Measurements from ENCODE around the gene PISD. TPM values are rescaled to one million over a fixed set of nuclear protein-coding genes. Genes with fewer than 3 reads are reported as not detected.

PISD gene
- total RNA-seq, 1 experiment from 2014 or later, result 58.7 TPM

GRCh38 chr22:31588970-31589675 is 72.9 kb downstream of the PISD start:
- Histone ChIP-seq H3K36me3 (ENCODE audit: control insufficient read depth, insufficient read depth, low read length) (no peaks in the 10 kb centered on the region; the same call in 1 of the 2 replicates), H3K27me3 (replicated peaks; ENCODE audit: control insufficient read depth, insufficient read depth, low read length) (no peaks in the 10 kb centered on the region), H3K4me1 (peaks cover 37% of the 10 kb centered on the region), H3K9me3 (no peaks in the 10 kb centered on the region), H3K4me3 (ENCODE audit: low read depth, low read length) (peak overlapping the region; percentile 30)
- BruUV-seq (replicated peaks), result no TSS peak
- Mint-ChIP-seq H3K27ac (ENCODE audit: unreplicated experiment) (no peak overlapping the region), H3K4me3 (ENCODE audit: unreplicated experiment) (no peak overlapping the region), H3K36me3 (ENCODE audit: insufficient read depth, unreplicated experiment) (peaks cover 8% of the 10 kb centered on the region), H3K27me3 (ENCODE audit: insufficient read depth, unreplicated experiment) (no peaks in the 10 kb centered on the region), H3K9me3 (ENCODE audit: unreplicated experiment) (no peaks in the 10 kb centered on the region), H3K4me1 (ENCODE audit: low read depth, unreplicated experiment) (peaks cover 23% of the 10 kb centered on the region)
- intact Hi-C loops (cut with micrococcal nuclease; ENCODE audit: unreplicated experiment), result no loop called here
- ChIA-PET CTCF (no interaction called here), POLR2A (interaction anchor here (0.6 kb wide), 1 partner anchor 1336 kb away, joined by 3 read pairs; no protein-coding TSS in a partner anchor)
- no peak for TF ChIP-seq CTCF (IDR thresholded peaks at IDR 0.05; ENCODE audit: insufficient read depth in 1 of 2, low read depth in 1 of 2, low read length in 1 of 2, severe bottlenecking in 1 of 2, unreplicated experiment in 1 of 2)
- peak; percentile 57 to 67 for DNase-seq

GRCh38 chr22:31586137-31586920 is 75.7 kb downstream of the PISD start:
- Mint-ChIP-seq H3K4me3 (ENCODE audit: unreplicated experiment) (peak overlapping the region; percentile 44), H3K9me3 (ENCODE audit: unreplicated experiment) (no peaks in the 10 kb centered on the region), H3K4me1 (ENCODE audit: low read depth, unreplicated experiment) (peaks cover 23% of the 10 kb centered on the region), H3K36me3 (ENCODE audit: insufficient read depth, unreplicated experiment) (peaks cover 8% of the 10 kb centered on the region), H3K27ac (ENCODE audit: unreplicated experiment) (peak overlapping the region; percentile 85), H3K27me3 (ENCODE audit: insufficient read depth, unreplicated experiment) (no peaks in the 10 kb centered on the region)
- Histone ChIP-seq H3K27me3 (replicated peaks; ENCODE audit: control insufficient read depth, insufficient read depth, low read length) (no peaks in the 10 kb centered on the region), H3K4me1 (peaks cover 49% of the 10 kb centered on the region), H3K36me3 (ENCODE audit: control insufficient read depth, insufficient read depth, low read length) (no peaks in the 10 kb centered on the region; the same call in 1 of the 2 replicates), H3K4me3 (ENCODE audit: low read depth, low read length) (no peak overlapping the region), H3K9me3 (no peaks in the 10 kb centered on the region)
- intact Hi-C loops (cut with micrococcal nuclease; ENCODE audit: unreplicated experiment), result no loop called here
- ChIA-PET POLR2A (no interaction called here), CTCF (interaction anchor here (1.0 to 1.6 kb wide), 2 partner anchors 29 to 38 kb away, joined by 4 to 6 read pairs; no protein-coding TSS in a partner anchor)
- no TSS peak for BruUV-seq (replicated peaks)
- peak in 1 of 2 experiments; percentile 43 for DNase-seq
- no peak for TF ChIP-seq CTCF (IDR thresholded peaks at IDR 0.05; ENCODE audit: insufficient read depth in 1 of 2, low read depth in 1 of 2, low read length in 1 of 2, severe bottlenecking in 1 of 2, unreplicated experiment in 1 of 2)

GRCh38 chr22:31585161-31585859 is 76.7 kb downstream of the PISD start:
- Mint-ChIP-seq H3K9me3 (ENCODE audit: unreplicated experiment) (no peaks in the 10 kb centered on the region), H3K4me1 (ENCODE audit: low read depth, unreplicated experiment) (peaks cover 27% of the 10 kb centered on the region), H3K27me3 (ENCODE audit: insufficient read depth, unreplicated experiment) (no peaks in the 10 kb centered on the region), H3K36me3 (ENCODE audit: insufficient read depth, unreplicated experiment) (peaks cover 8% of the 10 kb centered on the region), H3K4me3 (ENCODE audit: unreplicated experiment) (no peak overlapping the region), H3K27ac (ENCODE audit: unreplicated experiment) (peak overlapping the region; percentile 85)
- H3K4me3 ChIP-seq (ENCODE audit: low read depth, low read length), result no peak overlapping the region
- ChIA-PET CTCF (no interaction called here), POLR2A (no interaction called here)
- no peaks in the 10 kb centered on the region; the same call in 1 of the 2 replicates for H3K36me3 ChIP-seq (ENCODE audit: control insufficient read depth, insufficient read depth, low read length)
- H3K27me3 ChIP-seq (replicated peaks; ENCODE audit: control insufficient read depth, insufficient read depth, low read length), result no peaks in the 10 kb centered on the region
- TF ChIP-seq CTCF (IDR thresholded peaks at IDR 0.05; ENCODE audit: insufficient read depth in 1 of 2, low read depth in 1 of 2, low read length in 1 of 2, severe bottlenecking in 1 of 2, unreplicated experiment in 1 of 2), result no peak
- no peak for DNase-seq
- H3K4me1 ChIP-seq, result peaks cover 57% of the 10 kb centered on the region
- no peaks in the 10 kb centered on the region for H3K9me3 ChIP-seq
- TSS peak; percentile 64 for BruUV-seq (replicated peaks)
- intact Hi-C loops (cut with micrococcal nuclease; ENCODE audit: unreplicated experiment), result no loop called here

Measured in Caco-2 (cell line).